Mononuclear cell (primary cell): ENCODE data around the gene LILRB5. TPM values are rescaled to one million over a fixed set of nuclear protein-coding genes. Genes with fewer than 3 reads are reported as not detected.
"Not testable (repeated sequence)": the region's sequence is repeated elsewhere in the genome, so short reads cannot be mapped to it uniquely, and the experiment has no call there.

ENCODE experiments used
- H3K27me3 ChIP-seq: 2 replicates; pipeline ENCODE4 v1.6.0; 2011; ENCODE audit warnings: low read length, control low read depth; ENCODE audit not compliant: insufficient read depth
- H3K4me1 ChIP-seq: 2 replicates; pipeline ENCODE4 v1.5.1; 2011; ENCODE audit warnings: mild to moderate bottlenecking, low read length, control low read depth; ENCODE audit not compliant: insufficient read depth
- H3K4me3 ChIP-seq: 2 replicates; pipeline ENCODE4 v1.5.1; 2011; ENCODE audit warnings: mild to moderate bottlenecking, low read length, moderate library complexity
- H3K9me3 ChIP-seq: 2 replicates; pipeline ENCODE4 v1.5.1; 2011; ENCODE audit warnings: low read depth, mild to moderate bottlenecking, control low read depth, low read length
- total RNA-seq: library from RNA; depleted of rRNA; stranded (reverse); fragments of >200 nt; gene quantifications from one replicate; pipeline ENCODE4 v1.2.3, GENCODE V29; 2012

The LILRB5 gene
- total RNA-seq, 1 donor: 0.10 TPM

DNA sequence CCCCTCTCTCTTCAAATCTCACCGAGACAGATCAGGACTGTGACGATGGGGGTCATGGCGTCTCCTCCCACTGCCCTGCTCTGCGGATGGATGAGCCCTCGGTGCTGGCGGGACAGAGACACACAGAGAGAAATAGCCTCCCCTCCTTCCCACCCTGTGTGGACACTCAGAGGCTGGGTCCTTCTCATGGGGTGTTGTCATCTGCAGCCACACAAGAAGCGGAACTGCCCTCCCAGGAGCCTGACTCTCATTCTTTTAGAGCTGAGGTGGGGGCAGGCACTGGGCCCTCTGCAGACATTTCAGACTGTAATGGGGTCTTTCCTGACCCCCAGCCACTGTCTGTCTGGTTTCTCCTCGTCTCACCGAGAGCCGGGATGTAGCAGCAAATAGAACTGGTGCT is 23.4 kb upstream of the LILRB5 start:
- not testable (repeated sequence) for H3K27me3 ChIP-seq, H3K9me3 ChIP-seq
- Histone ChIP-seq H3K4me1 (peaks cover 63% of the 10 kb centered on the region), H3K4me3 (peak overlapping the region; percentile 55)

DNA sequence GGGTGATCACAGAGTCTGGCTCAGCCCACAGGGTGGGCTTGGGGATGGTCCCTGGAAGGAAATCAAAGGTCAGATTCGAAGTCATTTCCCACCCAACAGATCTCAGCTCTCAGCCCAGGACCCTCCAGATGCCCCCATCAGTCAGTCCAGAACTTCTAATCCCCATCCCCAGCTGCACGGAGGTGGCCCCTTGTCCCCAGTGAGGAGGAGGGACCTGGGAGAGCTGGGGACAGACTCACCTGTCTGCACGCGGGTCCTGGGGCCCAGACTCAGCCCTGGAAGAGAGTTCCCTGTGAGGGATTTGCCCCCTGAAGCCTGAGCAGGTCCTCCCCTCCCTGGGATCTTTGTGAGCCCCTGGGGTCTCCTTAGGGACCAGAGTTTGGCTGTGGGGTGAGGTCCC is 23.0 kb upstream of the LILRB5 start:
- not testable (repeated sequence) for H3K9me3 ChIP-seq, H3K27me3 ChIP-seq
- peak overlapping the region; percentile 55 for H3K4me3 ChIP-seq
- H3K4me1 ChIP-seq: peaks cover 59% of the 10 kb centered on the region

DNA sequence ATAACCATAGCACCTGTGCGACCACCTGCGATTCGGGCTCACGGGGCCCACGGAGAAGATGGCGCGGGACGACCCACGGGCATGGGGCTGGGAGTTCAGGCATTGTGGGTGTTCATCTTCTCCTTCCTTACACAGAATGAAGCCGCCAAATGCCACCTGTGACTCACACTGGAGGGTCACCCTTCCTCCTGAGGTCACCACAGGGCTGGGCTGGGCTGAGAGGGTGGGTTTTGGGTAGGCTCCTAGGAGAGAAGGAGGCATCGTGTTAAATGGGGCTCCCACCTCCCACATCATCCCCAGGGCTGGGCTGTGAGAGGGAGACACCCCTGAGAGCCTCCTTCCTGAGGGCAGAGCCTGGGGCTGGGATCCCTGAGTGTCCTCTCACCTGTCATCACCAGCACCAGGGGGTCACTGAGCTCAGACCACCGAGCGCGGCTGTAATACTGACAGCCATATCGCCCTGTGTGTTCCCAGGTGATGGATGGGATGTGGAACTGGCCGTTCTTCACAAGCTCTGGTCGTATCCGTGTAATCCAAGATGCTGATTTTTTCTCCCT is 22.4 kb upstream of the LILRB5 start:
- Histone ChIP-seq H3K9me3 (no peaks in the 10 kb centered on the region), H3K4me3 (peak overlapping the region; percentile 55), H3K27me3 (no peaks in the 10 kb centered on the region), H3K4me1 (peaks cover 56% of the 10 kb centered on the region)

DNA sequence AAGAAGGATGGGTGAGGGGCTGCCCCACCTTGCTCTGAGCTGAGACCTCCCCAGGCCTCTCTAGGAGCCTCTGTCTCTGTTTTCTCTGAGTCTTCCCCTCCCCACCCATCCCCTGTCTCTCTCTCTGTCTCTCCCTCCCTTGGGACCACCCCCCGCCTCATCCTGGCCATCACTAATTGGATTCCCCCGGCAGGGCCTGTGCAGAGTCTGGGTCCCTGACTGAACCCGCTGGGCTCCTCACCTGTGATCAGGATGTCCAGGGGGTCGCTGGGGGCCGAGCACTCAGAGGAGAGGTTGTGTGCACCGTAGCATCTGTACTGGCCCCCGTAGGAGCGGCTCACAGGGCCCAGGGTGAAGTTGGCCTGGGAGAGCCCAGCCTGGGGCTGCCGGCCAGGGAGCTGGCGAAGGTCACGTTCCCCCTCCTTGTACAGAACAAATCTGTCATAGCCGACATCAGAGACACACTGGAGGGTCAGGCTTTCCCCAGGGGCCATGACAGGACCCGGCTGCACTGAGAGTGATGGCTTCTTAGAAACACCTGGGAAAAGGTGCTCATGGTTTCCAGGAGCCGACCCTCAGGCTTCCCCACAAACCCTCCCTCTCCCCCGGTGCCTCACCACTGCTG is 21.6 kb upstream of the LILRB5 start:
- peaks cover 56% of the 10 kb centered on the region for H3K4me1 ChIP-seq
- peak overlapping the region; percentile 55 for H3K4me3 ChIP-seq
- H3K9me3 ChIP-seq, H3K27me3 ChIP-seq: not testable (repeated sequence)

DNA sequence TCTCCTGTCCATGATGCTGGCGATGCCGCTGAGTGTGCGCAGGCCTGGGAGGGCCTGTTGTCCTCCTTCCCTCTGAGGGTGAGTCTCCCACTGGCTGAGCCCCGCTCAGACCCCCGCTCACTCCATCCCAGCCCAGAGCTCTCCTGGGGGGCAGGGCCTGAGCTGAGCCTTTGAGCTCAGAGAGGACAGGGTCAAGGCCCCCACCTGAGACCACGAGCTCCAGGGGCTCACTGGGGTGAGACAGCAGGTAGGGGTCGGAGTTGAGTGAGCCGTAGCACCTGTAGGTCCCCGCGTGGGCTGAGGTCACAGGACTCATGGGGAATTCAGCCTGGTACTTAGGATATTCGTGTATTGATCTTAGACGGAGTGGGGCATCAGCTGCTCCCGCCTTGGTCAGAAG is 21.0 kb upstream of the LILRB5 start:
- not testable (repeated sequence) for H3K27me3 ChIP-seq, H3K4me3 ChIP-seq

DNA sequence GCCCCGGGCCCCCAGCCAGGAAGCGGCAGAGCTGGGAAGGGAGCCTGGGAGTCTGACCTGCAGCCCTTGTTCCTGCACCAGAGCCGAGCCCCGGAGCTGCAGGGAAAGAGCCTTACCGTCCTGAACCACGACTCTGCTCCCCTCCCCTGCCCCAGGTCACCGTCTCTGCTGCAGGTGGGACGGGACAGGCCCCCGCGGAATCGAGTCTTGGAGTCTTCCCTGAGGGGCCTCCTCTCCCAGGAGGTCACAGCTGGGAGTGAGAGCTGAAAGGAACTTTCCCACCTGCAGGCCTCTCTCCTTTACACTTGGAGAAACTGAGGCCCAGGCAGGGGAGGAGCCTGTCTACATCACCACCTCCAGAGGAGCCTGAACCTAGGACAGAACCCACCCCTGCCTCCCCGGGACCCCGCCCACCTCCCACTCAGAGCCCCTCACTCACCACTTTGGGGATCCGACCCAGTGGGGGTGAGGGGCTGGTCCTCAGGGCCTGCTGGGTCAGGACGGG is 20.1 kb upstream of the LILRB5 start:
- H3K9me3 ChIP-seq, H3K27me3 ChIP-seq, H3K4me3 ChIP-seq: not testable (repeated sequence)
- peaks cover 55% of the 10 kb centered on the region for H3K4me1 ChIP-seq

More for the DNA sequence above, 21.0 kb upstream of the LILRB5 start:
- peaks cover 55% of the 10 kb centered on the region for H3K4me1 ChIP-seq
- H3K9me3 ChIP-seq: not testable (repeated sequence)

DNA sequence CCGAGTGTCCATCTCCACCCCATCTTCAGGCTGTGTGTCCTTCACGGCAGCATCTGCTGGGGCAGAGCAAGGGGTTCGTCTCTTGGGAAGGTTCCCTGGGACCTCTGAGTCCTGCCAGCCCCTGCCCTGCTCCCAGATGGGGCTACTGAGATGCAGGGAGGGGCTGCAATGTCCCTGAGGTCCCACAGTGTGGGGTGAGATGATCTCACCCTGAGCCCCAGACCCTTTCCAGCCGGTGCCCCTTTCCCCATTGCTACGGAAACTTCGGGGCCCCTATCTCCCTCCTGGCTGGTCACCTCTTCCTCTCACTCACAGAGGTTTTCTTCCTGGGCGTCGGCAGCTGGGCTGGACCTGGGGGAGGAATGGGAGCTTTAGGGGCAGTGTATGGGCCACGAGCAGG is 18.9 kb upstream of the LILRB5 start:
- Histone ChIP-seq H3K27me3 (no peaks in the 10 kb centered on the region), H3K4me3 (no peak overlapping the region), H3K4me1 (peaks cover 55% of the 10 kb centered on the region), H3K9me3 (no peaks in the 10 kb centered on the region)

DNA sequence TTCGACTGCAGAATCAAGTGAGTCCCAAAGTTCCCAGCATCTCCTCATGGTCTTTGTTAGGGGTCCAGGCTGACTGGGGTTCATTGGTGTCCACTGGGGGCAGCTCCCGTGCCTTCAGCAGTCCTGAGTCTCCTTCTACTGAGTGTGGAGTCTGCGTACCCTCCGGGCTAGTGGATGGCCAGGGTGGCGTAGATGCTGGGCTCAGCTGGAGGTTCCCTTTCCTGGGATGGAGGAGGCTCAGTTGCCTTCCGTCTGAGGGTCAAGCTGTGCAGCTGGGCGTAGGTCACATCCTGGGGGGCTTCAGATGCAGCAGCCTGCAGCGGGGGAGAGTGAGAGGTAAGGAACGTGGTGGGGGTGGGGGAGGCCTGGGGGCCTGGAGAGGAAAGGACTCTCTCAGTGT is 17.4 kb upstream of the LILRB5 start:
- not testable (repeated sequence) for H3K4me3 ChIP-seq, H3K27me3 ChIP-seq, H3K9me3 ChIP-seq
- peaks cover 56% of the 10 kb centered on the region for H3K4me1 ChIP-seq

DNA sequence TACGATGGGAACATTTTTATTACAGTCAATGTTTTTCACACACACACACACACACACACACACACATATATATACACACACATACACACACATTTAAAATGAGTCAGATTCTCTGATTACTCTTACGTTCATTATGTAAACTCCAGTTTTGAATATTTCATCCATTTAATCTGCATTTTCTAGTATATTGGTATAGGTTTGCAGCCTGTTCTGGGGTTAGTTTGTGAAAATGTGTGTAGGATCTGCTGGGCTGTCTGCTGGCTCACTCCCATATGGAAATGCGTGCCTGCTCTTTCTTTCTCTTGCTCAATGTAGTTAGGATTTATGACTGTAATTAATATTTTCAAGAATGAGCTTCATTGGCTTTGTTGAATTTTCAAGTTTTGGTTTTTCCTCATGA is 16.7 kb upstream of the LILRB5 start:
- Histone ChIP-seq H3K4me3 (no peak overlapping the region), H3K4me1 (peaks cover 55% of the 10 kb centered on the region), H3K9me3 (no peaks in the 10 kb centered on the region), H3K27me3 (no peaks in the 10 kb centered on the region)

DNA sequence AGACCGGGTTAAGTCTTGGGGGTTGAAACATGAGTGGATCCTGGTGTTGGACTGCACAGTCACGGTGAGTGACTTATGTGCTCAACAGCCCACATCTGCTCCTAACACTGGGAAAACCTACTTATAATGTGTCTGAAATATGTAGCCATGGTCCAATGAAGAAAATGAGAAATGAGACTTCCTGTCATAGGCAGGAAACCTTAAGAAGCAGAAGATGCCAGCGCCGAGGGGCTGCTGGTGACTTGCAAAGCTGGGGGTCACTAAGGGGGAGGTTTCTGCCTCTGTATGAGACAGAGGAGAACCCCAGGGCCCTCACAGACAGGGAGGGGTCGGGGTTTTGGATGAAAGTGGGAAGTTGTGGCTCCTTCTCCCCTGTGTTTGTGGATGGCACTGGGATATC is 15.1 kb upstream of the LILRB5 start:
- not testable (repeated sequence) for H3K4me3 ChIP-seq, H3K9me3 ChIP-seq, H3K27me3 ChIP-seq
- peaks cover 53% of the 10 kb centered on the region for H3K4me1 ChIP-seq

DNA sequence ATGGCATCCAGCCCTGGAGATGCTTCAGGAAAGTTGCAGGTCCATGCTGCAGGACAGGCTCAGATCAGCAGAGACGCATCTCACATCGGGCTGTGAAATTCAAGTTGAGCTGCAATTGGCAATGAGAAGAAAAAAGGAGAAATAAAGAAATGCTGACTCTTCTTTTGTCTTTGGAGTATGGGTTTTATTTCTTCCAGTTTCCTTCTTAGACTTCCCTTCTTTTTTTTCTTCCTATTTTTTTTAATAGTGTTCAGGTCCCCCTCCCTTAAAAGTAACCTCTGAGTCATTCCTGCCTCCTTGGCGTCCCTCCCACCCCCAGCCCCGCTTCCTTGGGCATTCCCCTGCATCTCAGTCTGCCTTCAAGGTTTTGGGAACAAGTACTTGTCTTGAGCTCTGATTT is 14.5 kb upstream of the LILRB5 start:
- H3K4me3 ChIP-seq, H3K9me3 ChIP-seq, H3K27me3 ChIP-seq: not testable (repeated sequence)
- H3K4me1 ChIP-seq: peaks cover 54% of the 10 kb centered on the region

DNA sequence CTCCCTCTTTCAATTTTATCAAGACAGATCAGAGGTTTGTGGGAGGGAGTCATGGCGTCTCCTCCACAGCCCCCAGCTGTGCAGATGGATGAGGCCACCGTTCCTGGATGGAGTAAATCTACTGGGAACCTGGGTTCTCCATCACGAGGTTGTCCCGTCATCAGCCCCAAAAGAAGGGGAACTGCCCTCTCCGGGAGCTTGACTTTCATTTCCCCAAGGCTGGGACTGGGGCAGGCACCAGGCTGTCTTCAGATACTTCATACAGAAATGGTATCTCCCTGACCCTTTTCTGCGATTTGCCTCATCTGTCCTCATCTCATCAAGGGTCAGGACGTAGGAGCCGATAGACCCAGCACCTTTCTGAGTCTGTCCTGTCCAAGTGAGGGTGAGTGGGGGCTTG is 14.0 kb upstream of the LILRB5 start:
- no peaks in the 10 kb centered on the region for H3K9me3 ChIP-seq
- H3K4me1 ChIP-seq: peaks cover 59% of the 10 kb centered on the region
- no peak overlapping the region for H3K4me3 ChIP-seq
- no peaks in the 10 kb centered on the region for H3K27me3 ChIP-seq

DNA sequence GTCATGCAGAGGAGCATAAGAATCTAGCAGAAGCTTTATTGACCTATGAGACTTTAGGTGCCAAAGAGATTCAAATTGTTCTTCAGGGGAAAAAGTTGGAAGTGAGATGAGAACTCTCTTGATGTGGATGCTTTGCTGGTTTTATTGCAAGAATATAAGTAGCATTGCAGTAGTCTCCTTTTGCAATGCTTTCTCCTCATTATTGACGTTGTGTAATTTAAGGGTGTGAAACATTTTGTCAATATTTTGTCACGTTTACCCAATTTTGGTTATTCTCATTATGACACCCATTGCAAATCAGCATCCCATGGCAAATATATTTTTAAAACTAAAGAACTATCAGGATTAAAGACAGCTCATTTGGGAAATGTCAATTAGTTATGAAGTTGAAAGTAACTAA is 11.9 kb upstream of the LILRB5 start:
- Histone ChIP-seq H3K4me1 (peaks cover 60% of the 10 kb centered on the region), H3K9me3 (no peaks in the 10 kb centered on the region), H3K4me3 (no peak overlapping the region), H3K27me3 (no peaks in the 10 kb centered on the region)

DNA sequence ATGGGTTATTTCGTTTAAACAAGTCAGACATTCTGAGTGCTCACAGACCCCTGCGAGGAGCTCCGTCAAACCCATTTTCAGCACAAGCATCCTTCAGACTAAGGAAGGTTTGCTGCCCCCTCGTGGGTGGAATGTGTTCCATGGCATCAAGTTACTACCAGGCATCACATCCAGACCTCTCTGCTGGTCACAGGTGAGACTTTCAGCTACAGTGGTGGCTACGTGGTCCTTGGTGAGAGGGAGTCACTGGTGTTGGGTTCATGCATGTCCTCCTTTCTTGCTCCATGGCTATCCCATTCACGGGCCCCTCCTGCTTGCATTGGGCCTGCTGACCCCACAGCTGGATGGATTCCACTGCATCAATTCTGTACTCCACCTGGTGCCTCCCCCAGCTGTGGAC is 9.1 kb upstream of the LILRB5 start:
- Histone ChIP-seq H3K4me3 (no peak overlapping the region), H3K4me1 (peaks cover 33% of the 10 kb centered on the region), H3K9me3 (no peaks in the 10 kb centered on the region), H3K27me3 (no peaks in the 10 kb centered on the region)

DNA sequence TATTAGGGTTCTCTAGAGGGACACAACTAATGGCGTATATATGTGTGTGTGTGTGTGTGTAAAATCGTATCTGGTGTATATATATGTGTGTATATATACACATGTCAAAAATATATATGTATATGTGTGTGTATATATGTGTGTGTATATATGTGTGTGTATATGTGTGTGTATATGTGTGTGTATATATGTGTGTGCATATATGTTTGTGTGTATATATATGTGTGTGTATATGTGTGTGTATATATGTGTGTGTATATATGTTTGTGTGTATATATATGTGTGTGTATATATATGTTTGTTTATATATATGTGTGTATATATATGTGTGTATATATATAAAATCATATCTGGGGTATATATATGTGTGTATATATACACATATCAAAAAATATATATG is 5.4 kb upstream of the LILRB5 start:
- H3K4me3 ChIP-seq: no peak overlapping the region
- H3K9me3 ChIP-seq: no peaks in the 10 kb centered on the region
- peaks cover 10% of the 10 kb centered on the region for H3K4me1 ChIP-seq
- H3K27me3 ChIP-seq: no peaks in the 10 kb centered on the region

DNA sequence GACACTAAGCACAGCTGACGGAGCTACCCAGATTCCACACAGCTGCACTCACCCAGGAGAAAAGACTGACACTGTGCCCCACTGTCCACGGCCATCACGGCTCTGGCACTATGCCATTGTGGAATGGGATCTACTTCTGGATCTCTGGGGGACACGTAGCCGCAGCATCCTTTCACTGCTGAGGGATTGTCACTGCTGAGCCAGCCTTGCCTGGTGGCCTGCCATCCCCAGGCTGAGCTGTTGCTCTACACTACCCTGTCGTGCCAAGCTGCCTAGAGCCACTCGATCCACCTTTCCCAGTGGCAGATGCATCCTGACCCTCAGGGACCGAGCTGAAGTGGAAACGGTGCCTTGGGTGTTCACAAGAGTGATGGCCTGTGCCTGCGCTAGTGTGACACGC is 5.0 kb upstream of the LILRB5 start:
- no peaks in the 10 kb centered on the region for H3K27me3 ChIP-seq
- H3K4me3 ChIP-seq: no peak overlapping the region
- H3K9me3 ChIP-seq: no peaks in the 10 kb centered on the region
- H3K4me1 ChIP-seq: peaks cover 10% of the 10 kb centered on the region
